A549 (cell line): ENCODE results near the gene GABPA.

Source experiments
- BCL3 ChIP-seq: fragments of >200 bp; sonication (Bioruptor Twin); formaldehyde crosslinking; IDR thresholded peaks from 3 replicates; pipeline ENCODE4 v1.6.1; 2016
- CHD2 ChIP-seq: fragments of 150-350 bp; IDR thresholded peaks from 2 replicates; pipeline ENCODE4 v1.6.1; 2014; ENCODE audit warnings: low read length; ENCODE audit not compliant: partially characterized antibody
- FOSB ChIP-seq: fragments of 250-450 bp; sonication (Bioruptor Pico); IDR thresholded peaks from 2 replicates; pipeline ENCODE4 v1.5.0; 2020; ENCODE audit warnings: mild to moderate bottlenecking, moderate library complexity
- NR3C1 ChIP-seq: fragments of >200 bp; sonication (Bioruptor Twin); formaldehyde crosslinking; IDR thresholded peaks from 3 replicates; pipeline ENCODE4 v1.6.1; 2017
- PBX3 ChIP-seq: IDR thresholded peaks from 2 replicates; pipeline ENCODE4 v1.6.1; 2012
- POLR2A ChIP-seq: IDR thresholded peaks from 2 replicates; pipeline ENCODE4 v1.6.1; 2012; ENCODE audit warnings: mild to moderate bottlenecking, low read length
- RCOR1 ChIP-seq: fragments of 150-350 bp; IDR thresholded peaks from 2 replicates; pipeline ENCODE4 v1.6.1; 2014; ENCODE audit warnings: antibody characterized with exemption, low read length, low read depth
- RFX5 ChIP-seq: fragments of 450-650 bp; IDR thresholded peaks from 2 replicates; pipeline ENCODE4 v1.7.1; 2014; ENCODE audit warnings: antibody characterized with exemption, mild to moderate bottlenecking, moderate library complexity
- RNF2 ChIP-seq: fragments of 200-600 bp; sonication (generic); IDR thresholded peaks from 2 replicates; pipeline ENCODE4 v1.6.1; 2016; ENCODE audit warnings: low read depth, mild to moderate bottlenecking, antibody characterized with exemption, moderate library complexity, borderline replicate concordance
- SMC3 ChIP-seq: fragments of >200 bp; sonication (Bioruptor Twin); formaldehyde crosslinking; IDR thresholded peaks from 3 replicates; pipeline ENCODE4 v1.6.1; 2018; ENCODE audit warnings: inconsistent platforms
- TFCP2L1 ChIP-seq: fragments of 250-450 bp; sonication (Bioruptor Pico); IDR thresholded peaks from 2 replicates; pipeline ENCODE4 v1.5.0; 2021; ENCODE audit warnings: mild to moderate bottlenecking
- TF ChIP-seq, protein P1 (sequence below): fragments of >200 bp; sonication (Bioruptor Twin); formaldehyde crosslinking; IDR thresholded peaks from 3 replicates; pipeline ENCODE4 v1.5.1; 2016
- TF ChIP-seq, protein P2 (sequence below): IDR thresholded peaks from 2 replicates; pipeline ENCODE4 v1.6.1; 2012
- TF ChIP-seq, protein P3 (sequence below): fragments of 200-600 bp; sonication (generic); IDR thresholded peaks from 2 replicates; pipeline ENCODE4 v1.6.1; 2016; ENCODE audit warnings: antibody characterized with exemption, mild to moderate bottlenecking, moderate library complexity

DNA sequence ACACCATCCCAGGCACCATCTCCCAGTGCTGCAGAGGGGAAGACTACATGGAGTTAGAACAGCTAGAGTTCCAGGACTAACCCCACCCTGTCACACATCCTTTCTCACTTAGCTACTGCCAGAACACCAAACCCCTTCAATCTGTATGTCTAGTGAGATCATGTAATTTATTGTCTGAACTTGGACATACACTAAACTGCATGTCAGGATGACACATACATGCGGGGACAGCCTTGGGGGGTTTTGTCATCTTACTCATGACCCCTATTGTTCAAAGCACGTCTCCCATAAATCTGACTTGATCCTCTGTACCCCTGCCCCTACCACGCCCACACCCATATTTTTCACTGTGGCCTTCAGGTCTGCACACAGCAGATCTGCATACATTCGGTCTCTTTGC, 71.3 kb downstream of the GABPA start:
- TF ChIP-seq, protein P1, sequence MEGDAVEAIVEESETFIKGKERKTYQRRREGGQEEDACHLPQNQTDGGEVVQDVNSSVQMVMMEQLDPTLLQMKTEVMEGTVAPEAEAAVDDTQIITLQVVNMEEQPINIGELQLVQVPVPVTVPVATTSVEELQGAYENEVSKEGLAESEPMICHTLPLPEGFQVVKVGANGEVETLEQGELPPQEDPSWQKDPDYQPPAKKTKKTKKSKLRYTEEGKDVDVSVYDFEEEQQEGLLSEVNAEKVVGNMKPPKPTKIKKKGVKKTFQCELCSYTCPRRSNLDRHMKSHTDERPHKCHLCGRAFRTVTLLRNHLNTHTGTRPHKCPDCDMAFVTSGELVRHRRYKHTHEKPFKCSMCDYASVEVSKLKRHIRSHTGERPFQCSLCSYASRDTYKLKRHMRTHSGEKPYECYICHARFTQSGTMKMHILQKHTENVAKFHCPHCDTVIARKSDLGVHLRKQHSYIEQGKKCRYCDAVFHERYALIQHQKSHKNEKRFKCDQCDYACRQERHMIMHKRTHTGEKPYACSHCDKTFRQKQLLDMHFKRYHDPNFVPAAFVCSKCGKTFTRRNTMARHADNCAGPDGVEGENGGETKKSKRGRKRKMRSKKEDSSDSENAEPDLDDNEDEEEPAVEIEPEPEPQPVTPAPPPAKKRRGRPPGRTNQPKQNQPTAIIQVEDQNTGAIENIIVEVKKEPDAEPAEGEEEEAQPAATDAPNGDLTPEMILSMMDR = no peak
- no peak for TF ChIP-seq RNF2
- no peak for TF ChIP-seq CHD2
- TF ChIP-seq NR3C1 = no peak
- TF ChIP-seq RFX5 = no peak
- no peak for TF ChIP-seq SMC3
- no peak for TF ChIP-seq RCOR1
- TF ChIP-seq BCL3 = no peak
- no peak for TF ChIP-seq TFCP2L1 (CRISPR knock-in tag)
- TF ChIP-seq FOSB = no peak
- no peak for TF ChIP-seq POLR2A
- TF ChIP-seq, protein P2, sequence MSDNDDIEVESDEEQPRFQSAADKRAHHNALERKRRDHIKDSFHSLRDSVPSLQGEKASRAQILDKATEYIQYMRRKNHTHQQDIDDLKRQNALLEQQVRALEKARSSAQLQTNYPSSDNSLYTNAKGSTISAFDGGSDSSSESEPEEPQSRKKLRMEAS = no peak
- TF ChIP-seq, protein P3, sequence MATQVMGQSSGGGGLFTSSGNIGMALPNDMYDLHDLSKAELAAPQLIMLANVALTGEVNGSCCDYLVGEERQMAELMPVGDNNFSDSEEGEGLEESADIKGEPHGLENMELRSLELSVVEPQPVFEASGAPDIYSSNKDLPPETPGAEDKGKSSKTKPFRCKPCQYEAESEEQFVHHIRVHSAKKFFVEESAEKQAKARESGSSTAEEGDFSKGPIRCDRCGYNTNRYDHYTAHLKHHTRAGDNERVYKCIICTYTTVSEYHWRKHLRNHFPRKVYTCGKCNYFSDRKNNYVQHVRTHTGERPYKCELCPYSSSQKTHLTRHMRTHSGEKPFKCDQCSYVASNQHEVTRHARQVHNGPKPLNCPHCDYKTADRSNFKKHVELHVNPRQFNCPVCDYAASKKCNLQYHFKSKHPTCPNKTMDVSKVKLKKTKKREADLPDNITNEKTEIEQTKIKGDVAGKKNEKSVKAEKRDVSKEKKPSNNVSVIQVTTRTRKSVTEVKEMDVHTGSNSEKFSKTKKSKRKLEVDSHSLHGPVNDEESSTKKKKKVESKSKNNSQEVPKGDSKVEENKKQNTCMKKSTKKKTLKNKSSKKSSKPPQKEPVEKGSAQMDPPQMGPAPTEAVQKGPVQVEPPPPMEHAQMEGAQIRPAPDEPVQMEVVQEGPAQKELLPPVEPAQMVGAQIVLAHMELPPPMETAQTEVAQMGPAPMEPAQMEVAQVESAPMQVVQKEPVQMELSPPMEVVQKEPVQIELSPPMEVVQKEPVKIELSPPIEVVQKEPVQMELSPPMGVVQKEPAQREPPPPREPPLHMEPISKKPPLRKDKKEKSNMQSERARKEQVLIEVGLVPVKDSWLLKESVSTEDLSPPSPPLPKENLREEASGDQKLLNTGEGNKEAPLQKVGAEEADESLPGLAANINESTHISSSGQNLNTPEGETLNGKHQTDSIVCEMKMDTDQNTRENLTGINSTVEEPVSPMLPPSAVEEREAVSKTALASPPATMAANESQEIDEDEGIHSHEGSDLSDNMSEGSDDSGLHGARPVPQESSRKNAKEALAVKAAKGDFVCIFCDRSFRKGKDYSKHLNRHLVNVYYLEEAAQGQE = no peak
- TF ChIP-seq PBX3 = no peak
